HEK293 (cell line): ENCODE data around the gene PCSK9.

Experiments used
- CTCF ChIP-seq: fragments of 450-650 bp; formaldehyde crosslinking; IDR thresholded peaks from 2 replicates; pipeline ENCODE4 v1.5.1; 2016; ENCODE audit warnings: missing biosample characterization, missing genetic modification characterization
- INSM2 ChIP-seq: fragments of 450-650 bp; formaldehyde crosslinking; IDR thresholded peaks from 2 replicates; pipeline ENCODE4 v1.5.1; 2016; ENCODE audit warnings: missing biosample characterization, missing genetic modification characterization
- WT1 ChIP-seq: fragments of 450-650 bp; formaldehyde crosslinking; IDR thresholded peaks from 2 replicates; pipeline ENCODE4 v1.5.1; 2016; ENCODE audit warnings: missing biosample characterization, missing genetic modification characterization

- no peak for TF ChIP-seq CTCF (tag by site-specific recombination)
- no peak for TF ChIP-seq INSM2 (tag by site-specific recombination)
- TF ChIP-seq WT1 (tag by site-specific recombination) = no peak
Observed at GRCh38 chr1:55088413-55088812, 49.1 kb downstream of the PCSK9 start.
